Measurements from ENCODE around the gene M1AP. TPM values are rescaled to one million over a fixed set of nuclear protein-coding genes. Genes with fewer than 3 reads are reported as not detected.

M1AP gene
- total RNA-seq, 2 experiments from 2014 or later = not detected

DNA sequence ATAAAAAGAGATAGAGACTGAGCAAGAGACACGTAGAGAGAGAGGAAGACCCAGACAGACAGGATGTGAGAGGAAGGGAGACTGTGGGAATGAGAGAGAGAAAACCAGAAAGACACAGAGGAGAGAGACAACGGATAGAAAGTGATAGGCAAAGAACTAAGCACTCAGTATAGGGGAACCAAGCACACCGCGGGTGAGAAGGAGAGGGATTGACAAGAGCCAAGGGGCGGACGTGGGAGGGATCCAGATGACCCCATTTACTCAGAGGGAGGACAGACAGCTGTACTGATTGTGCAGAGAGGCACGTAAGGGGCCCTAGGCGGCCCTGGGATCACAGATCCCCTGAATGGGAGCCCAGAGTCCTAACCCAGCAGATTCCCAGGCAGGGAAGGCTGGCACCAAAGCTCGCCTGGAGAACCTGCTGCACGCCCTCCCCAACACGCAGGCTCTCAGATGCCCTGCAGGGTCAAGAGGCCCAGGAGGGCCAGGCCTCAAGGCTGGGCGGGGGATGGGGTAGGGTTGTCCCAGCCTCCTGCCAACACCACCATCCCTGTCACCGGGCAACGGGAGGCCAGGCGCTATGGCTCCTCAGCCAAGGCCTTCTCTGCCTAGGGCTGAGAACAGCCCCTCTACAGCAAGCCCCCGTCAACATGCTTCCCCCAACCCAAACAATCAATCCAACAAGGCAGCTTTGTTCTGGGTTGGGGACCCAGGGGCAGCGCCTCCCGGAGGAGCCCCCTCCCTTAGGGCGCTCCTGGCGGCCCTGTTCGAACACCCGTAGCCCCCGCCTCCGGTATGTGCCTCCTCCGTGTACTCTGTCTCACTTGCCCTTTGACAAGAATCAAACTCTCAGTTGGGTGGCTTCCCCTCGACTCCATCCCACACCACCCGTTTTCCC lies 95.0 kb downstream of the M1AP start:
- H3K4me1 Mint-ChIP-seq = peaks cover 43% of the 10 kb centered on the region
- ATAC-seq (no peak), DNase-seq (no peak)
- CTCF ChIA-PET = interaction anchor here (0.6 to 15.0 kb wide), 4 partner anchors 34 to 266 kb away, joined by 3 to 124 read pairs (median 4); partner anchors contain the start of genes CCDC142 and TTC31
- peaks cover 27% of the 10 kb centered on the region for H3K27me3 Mint-ChIP-seq
- H3K36me3 Mint-ChIP-seq = peaks cover 10% of the 10 kb centered on the region
- peak overlapping the region; percentile 74 for H3K27ac Mint-ChIP-seq
- peak overlapping the region; percentile 46 for H3K4me3 Mint-ChIP-seq
- no peaks in the 10 kb centered on the region for H3K9me3 Mint-ChIP-seq (ENCODE audit: low read depth)

DNA sequence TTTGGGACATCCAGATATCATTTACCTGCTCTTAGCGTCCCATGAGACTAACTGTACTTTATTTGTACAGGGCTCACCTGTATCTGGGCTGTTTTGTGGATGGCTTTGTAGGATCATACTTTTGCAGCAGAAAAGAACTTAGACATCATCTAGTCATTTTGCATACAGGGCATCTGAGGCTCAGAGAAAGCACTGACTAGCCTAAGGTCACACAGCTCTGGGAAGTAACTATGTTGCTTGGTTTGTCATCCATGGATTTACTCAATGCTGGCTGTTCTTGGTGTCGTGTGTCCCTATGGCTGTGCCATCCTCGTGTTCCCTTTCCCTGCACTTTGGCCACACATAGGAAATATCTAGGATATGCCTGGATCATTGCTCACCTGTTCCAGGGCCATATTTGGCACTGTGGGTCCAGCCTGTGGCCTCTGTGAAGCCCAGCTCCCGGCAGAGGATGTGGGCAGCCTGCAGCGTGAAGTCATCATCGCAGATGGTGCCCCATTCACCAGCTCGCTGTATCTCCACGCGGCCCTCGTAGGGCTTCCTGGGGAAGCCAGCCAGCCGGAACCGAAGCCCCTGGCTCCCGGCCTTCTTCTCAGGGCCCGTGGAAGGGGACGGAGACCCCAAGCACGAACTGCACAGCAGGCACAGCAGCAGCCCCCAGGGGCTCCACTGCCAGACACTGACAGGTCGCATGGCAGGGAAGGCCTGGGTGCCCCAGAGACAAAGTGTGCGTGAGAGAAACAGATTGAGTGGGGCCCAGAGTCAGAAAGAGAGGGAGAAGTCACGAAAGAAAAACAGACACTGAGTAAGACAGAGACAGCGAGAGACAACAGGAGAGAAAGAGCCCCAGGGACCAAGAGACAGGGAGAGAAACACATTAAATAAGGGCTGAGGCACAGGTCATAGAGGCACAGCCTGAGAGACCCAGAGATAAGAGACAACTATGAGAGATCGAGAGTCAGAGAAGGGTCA lies 95.9 kb downstream of the M1AP start:
- ATAC-seq (no peak), DNase-seq (no peak)
- H3K27me3 Mint-ChIP-seq = peaks cover 35% of the 10 kb centered on the region
- CTCF ChIA-PET = interaction anchor here (0.6 to 15.0 kb wide), 6 partner anchors 18 to 78 kb away, joined by 3 to 124 read pairs (median 5); partner anchors contain the start of genes CCDC142 and TTC31
- H3K4me1 Mint-ChIP-seq = peaks cover 44% of the 10 kb centered on the region
- H3K9me3 Mint-ChIP-seq (ENCODE audit: low read depth) = no peaks in the 10 kb centered on the region
- peaks cover 8% of the 10 kb centered on the region for H3K36me3 Mint-ChIP-seq
- peak overlapping the region; percentile 74 for H3K27ac Mint-ChIP-seq
- H3K4me3 Mint-ChIP-seq = peak overlapping the region; percentile 46

DNA sequence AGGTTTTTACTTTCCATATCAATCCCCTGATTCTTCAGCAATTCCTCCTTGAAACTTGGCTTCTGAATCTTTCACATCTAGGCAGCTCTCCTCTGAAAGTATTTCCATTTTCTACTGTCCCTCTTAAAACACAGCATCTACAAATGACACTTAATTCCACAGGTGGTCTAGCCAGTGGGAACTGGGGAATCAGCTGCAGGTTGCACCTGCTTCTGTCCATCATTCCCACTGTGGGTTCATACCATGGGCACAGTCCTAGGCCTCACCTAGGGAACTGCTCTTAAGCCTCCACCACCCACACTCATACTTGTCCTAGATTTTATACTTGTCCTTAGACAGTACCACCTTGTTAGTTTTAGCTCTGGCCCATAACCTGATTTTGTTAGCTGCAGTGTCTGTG lies 96.6 kb downstream of the M1AP start:
- Mint-ChIP-seq H3K27ac (no peak overlapping the region), H3K27me3 (peaks cover 37% of the 10 kb centered on the region), H3K4me1 (peaks cover 43% of the 10 kb centered on the region), H3K36me3 (peaks cover 5% of the 10 kb centered on the region), H3K4me3 (no peak overlapping the region), H3K9me3 (ENCODE audit: low read depth) (no peaks in the 10 kb centered on the region)
- CTCF ChIA-PET = interaction anchor here (0.8 to 15.0 kb wide), 6 partner anchors 13 to 68 kb away, joined by 3 to 124 read pairs (median 5); partner anchors contain the start of genes AUP1, CCDC142, HTRA2 and TTC31
- DNase-seq = no peak
- ATAC-seq = no peak

DNA sequence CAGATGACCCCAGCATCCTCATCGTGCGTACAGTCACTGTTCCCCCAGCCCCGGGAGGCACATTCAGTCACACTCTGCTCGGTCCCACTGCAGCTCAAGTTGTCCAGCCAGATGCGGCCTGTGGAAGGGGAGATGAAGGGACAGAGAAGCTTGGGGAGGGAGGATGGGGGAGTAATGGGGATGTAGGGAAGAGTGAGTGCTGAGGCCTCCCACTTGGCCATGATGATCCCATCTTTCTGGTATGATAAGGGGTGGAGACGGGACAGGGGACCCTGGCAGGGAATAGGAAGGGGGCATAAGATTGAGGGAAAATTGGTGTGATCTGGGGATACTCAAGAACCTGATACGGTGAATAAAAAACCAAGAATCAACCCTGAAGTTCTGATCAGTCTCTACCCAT lies 97.9 kb downstream of the M1AP start:
- Mint-ChIP-seq H3K4me3 (peak overlapping the region; percentile 2), H3K27ac (no peak overlapping the region), H3K27me3 (peaks cover 49% of the 10 kb centered on the region), H3K9me3 (ENCODE audit: low read depth) (no peaks in the 10 kb centered on the region), H3K36me3 (peaks cover 2% of the 10 kb centered on the region), H3K4me1 (peaks cover 34% of the 10 kb centered on the region)
- CTCF ChIA-PET = interaction anchor here (1.4 to 15.0 kb wide), 3 partner anchors 12 to 36 kb away, joined by 3 to 124 read pairs (median 20); no protein-coding TSS in a partner anchor
- ATAC-seq (no peak), DNase-seq (no peak)

DNA sequence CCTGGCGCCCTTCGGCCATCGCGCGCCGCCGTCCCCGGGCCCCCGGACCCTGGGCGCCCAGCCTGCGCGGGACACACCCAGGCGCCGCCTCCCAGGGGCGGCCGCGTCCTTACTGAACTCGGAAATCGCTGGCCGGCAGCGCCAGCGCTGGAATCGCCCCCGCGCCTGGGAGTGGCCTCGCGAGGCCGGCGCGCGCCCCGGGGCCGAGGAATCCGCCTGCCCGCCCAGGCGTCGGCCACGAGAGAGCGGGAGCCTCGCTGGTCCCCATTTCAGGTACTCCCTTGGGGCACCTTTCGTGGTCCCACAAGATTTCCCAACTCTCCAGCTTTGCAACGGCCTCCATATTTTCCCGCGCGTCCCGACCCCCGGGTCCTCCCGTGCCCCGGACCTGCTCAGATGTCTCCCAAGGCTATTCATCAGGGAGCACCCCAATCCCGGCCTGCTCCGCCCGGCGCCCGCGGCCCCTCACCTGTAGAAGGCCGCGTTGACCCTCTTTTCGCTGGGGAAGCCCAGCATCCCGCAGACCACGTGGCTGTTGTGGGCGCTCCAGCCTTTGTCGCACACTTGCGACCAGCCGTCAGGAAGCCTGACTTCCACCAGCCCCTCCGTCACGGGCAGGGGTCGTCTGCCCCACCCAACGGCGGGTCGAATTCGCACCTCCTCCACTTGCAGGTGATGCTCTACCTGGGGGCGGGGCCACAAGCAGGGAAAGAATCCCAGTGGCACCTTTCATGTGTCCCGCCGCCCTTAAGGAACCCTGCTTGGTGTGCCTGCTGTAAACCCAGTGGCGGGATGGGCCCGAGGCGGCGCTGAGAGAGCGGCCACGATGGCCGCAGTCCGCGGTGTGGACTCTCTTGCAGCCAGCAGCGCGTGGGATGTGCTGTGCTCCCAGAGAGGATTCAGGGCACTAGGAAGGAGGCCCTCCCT lies 99.0 kb downstream of the M1AP start:
- DNase-seq = no peak

DNA sequence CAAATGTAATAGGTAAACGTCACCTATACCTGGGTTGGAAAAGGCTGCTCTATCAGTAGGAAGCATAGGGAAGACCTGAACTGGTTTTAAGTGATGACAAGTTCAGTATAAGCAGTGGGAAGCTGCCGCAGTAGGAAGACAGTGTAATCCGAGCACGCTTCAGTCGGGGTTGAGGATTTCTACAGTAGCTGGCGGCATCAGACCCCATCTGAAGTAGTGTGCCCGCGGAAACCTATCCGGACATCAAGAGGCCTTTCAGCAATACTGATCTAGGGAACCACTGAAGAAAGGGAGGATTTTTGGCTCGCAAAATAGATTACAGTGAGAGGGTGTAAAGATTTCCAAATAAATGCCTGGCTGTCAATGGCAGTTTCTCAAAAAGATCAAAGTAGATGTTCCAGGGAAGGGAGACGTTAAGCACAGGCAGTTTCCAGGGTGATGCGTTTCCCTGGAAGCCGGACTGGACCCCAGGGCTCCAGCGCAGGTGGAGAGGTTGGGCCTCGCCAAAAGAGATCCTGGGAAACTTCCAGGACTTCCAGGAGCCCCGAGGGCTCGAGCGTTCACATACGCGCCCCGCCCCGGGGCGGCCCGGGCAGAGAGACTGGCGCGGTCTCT lies 99.7 kb downstream of the M1AP start:
- no peaks in the 10 kb centered on the region for H3K9me3 Mint-ChIP-seq (ENCODE audit: low read depth)
- H3K36me3 Mint-ChIP-seq = no peaks in the 10 kb centered on the region
- CTCF ChIA-PET = interaction anchor here (0.8 to 15.0 kb wide), 3 partner anchors 10 to 38 kb away, joined by 3 to 124 read pairs (median 3); no protein-coding TSS in a partner anchor
- peak overlapping the region; percentile 60 for H3K4me3 Mint-ChIP-seq
- DNase-seq = no peak
- H3K27me3 Mint-ChIP-seq = peaks cover 62% of the 10 kb centered on the region
- H3K27ac Mint-ChIP-seq = no peak overlapping the region
- no peak for ATAC-seq
- peaks cover 30% of the 10 kb centered on the region for H3K4me1 Mint-ChIP-seq

More for the DNA sequence above, 99.0 kb downstream of the M1AP start:
- Mint-ChIP-seq H3K27me3 (peaks cover 59% of the 10 kb centered on the region), H3K27ac (no peak overlapping the region), H3K36me3 (no peaks in the 10 kb centered on the region), H3K4me3 (peak overlapping the region; percentile 51), H3K4me1 (peaks cover 34% of the 10 kb centered on the region), H3K9me3 (ENCODE audit: low read depth) (no peaks in the 10 kb centered on the region)
- CTCF ChIA-PET = interaction anchor here (1.4 to 15.0 kb wide), 3 partner anchors 10 to 38 kb away, joined by 3 to 124 read pairs (median 20); no protein-coding TSS in a partner anchor
- peak; percentile 68 for ATAC-seq

DNA sequence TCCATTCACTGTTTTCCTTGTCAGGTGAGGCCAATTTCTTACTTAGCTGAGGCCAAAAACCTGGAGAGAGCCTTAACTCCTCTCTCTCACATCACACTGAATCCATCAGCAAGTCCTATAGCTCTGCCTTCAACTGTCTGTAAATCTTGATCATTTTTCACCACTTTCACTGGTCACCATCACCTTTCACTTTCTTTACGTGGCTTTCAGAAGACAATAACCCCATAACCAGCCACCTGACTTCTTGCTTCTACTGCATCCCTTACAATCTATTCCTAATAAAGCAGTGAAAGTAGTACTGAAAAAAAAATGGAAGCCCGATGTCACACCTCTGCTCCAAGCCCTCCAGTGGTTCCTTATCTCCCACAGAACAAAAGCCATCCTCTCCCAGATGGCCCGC lies 102.1 kb downstream of the M1AP start:
- H3K36me3 Mint-ChIP-seq = no peaks in the 10 kb centered on the region
- H3K4me3 Mint-ChIP-seq = no peak overlapping the region
- ATAC-seq (no peak), DNase-seq (no peak)
- no peak overlapping the region for H3K27ac Mint-ChIP-seq
- CTCF ChIA-PET = interaction anchor here (1.1 to 15.0 kb wide), 4 partner anchors 14 to 41 kb away, joined by 3 to 124 read pairs (median 4); partner anchors contain the start of gene HTRA2
- H3K27me3 Mint-ChIP-seq = peaks cover 69% of the 10 kb centered on the region
- H3K9me3 Mint-ChIP-seq (ENCODE audit: low read depth) = no peaks in the 10 kb centered on the region
- H3K4me1 Mint-ChIP-seq = peaks cover 16% of the 10 kb centered on the region

DNA sequence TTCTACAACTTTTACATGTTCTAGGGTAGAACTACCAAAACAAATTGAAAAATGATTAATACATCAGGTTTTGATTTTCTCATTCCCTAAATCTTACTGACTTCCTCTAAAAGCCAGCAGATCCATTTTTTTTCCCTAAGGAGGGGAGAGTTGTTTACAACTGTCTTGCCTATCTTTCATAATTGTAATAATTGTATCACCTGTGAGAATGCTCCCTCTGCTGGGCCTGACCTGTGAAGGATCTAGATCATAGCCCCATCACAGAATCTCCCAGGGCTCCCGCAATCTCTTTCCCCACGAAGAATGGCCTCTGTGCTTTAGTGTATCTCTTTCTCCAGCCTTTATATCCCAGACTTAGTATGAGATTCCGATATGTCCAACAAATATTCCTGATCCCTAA lies 103.5 kb downstream of the M1AP start:
- ATAC-seq (no peak), DNase-seq (no peak)
- no peaks in the 10 kb centered on the region for H3K36me3 Mint-ChIP-seq
- peaks cover 14% of the 10 kb centered on the region for H3K4me1 Mint-ChIP-seq
- peaks cover 57% of the 10 kb centered on the region for H3K27me3 Mint-ChIP-seq
- no peaks in the 10 kb centered on the region for H3K9me3 Mint-ChIP-seq (ENCODE audit: low read depth)
- H3K4me3 Mint-ChIP-seq = no peak overlapping the region
- no peak overlapping the region for H3K27ac Mint-ChIP-seq
- CTCF ChIA-PET = interaction anchor here (1.0 to 15.0 kb wide), 5 partner anchors 13 to 295 kb away, joined by 3 to 124 read pairs (median 4); partner anchors contain the start of gene DQX1

DNA sequence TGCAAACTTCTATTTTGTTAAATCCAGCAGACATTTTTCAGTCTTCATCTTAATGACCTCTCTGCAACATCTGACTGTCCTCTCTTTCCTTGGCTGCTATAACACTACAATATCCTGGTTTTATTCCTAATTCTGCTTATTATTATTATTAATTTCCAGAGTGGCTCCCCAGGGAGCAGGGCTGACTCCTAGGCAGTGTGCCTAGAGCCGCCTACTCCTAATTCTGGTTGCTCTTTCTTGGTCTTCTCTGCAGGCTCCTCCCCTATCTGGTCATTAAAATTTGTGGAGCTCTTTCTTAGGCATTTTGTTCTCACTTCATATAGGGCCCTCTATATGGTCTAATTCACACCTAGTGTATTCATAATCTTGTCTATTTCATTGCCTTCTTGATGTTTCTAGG lies 105.2 kb downstream of the M1AP start:
- CTCF ChIA-PET = interaction anchor here (1.5 to 15.0 kb wide), 2 partner anchors 11 to 44 kb away, joined by 7 to 124 read pairs; no protein-coding TSS in a partner anchor
- DNase-seq (no peak), ATAC-seq (no peak)
- Mint-ChIP-seq H3K27me3 (peaks cover 56% of the 10 kb centered on the region), H3K4me1 (peaks cover 19% of the 10 kb centered on the region), H3K27ac (no peak overlapping the region), H3K9me3 (ENCODE audit: low read depth) (no peaks in the 10 kb centered on the region), H3K36me3 (no peaks in the 10 kb centered on the region), H3K4me3 (no peak overlapping the region)

DNA sequence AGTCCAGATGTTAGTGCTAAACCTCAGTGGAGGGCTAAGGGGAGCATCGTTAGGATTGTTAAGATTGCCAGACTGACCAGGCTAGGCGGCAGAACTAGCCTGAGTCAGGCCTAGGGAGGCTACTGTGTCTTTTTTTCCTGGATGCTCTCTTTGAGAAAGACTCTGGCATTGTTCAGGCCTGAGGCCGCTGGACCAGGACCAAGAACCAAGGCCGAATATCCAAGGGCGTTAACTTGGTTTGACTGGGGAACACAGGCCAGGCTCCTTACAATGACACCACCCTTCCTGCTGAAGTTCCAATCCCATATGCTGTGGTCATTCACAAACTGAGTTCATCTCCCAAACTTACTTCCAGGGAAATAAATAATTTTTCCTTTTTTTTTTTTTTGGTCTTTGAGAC lies 107.8 kb downstream of the M1AP start:
- ATAC-seq = no peak
- no peaks in the 10 kb centered on the region for H3K36me3 Mint-ChIP-seq
- H3K27me3 Mint-ChIP-seq = peaks cover 42% of the 10 kb centered on the region
- H3K4me1 Mint-ChIP-seq = peaks cover 19% of the 10 kb centered on the region
- no peak for DNase-seq
- H3K9me3 Mint-ChIP-seq (ENCODE audit: low read depth) = no peaks in the 10 kb centered on the region
- CTCF ChIA-PET = interaction anchor here (0.7 to 1.3 kb wide), 2 partner anchors 30 to 45 kb away, joined by 3 to 5 read pairs; no protein-coding TSS in a partner anchor
- H3K27ac Mint-ChIP-seq = no peak overlapping the region
- no peak overlapping the region for H3K4me3 Mint-ChIP-seq

DNA sequence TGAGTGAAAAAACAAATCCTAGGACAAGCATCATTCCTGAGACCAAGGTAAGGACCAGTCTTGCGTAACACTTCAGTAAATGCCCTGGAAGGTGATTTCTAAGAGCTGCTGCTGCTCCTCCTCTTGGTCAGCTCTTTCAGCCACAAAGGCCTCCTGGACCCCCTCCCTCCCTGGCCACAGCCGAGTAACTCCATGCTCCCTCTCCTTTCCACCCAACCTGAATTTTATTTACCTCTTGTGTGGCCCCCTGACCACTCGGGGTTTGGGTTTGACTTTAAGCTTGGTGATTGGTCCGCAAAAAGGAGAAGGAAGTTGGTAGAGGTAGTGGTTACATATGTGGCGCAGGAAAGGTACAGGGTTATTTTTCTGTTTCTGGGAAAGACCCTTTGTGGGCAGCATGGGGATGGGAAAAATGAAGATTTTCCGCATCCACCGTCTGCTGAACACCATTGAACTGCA lies 109.2 kb downstream of the M1AP start:
- Mint-ChIP-seq H3K4me3 (no peak overlapping the region), H3K36me3 (peaks cover 1% of the 10 kb centered on the region), H3K27me3 (peaks cover 29% of the 10 kb centered on the region), H3K4me1 (peaks cover 19% of the 10 kb centered on the region), H3K9me3 (ENCODE audit: low read depth) (no peaks in the 10 kb centered on the region), H3K27ac (no peak overlapping the region)
- DNase-seq = no peak
- CTCF ChIA-PET = interaction anchor here (1.0 to 1.6 kb wide), 5 partner anchors 8 to 56 kb away, joined by 3 to 8 read pairs (median 3); partner anchors contain the start of genes CCDC142 and TTC31
- no peak for ATAC-seq
